MCF 10A (cell line): ENCODE measurements around the gene KRTAP10-3. TPM values are rescaled to one million over a fixed set of nuclear protein-coding genes. Genes with fewer than 3 reads are reported as not detected.

Experiments used
- BruUV-seq: library from RNA; stranded (reverse); fragments of 400-500 nt; replicated peaks from 2 replicates; lab custom pipeline; 2021; lab: Mats Ljungman, UMichigan
- CTCF ChIA-PET: fragments of 300-600 bp; sonication (Branson Sonifier 250); formaldehyde crosslinking; extraction: SDS; loops from one replicate; lab custom pipeline; 2021; ENCODE audit warnings: antibody characterized with exemption, inconsistent platforms; lab: Yijun Ruan, JAX
- POLR2A ChIA-PET: fragments of 300-600, 350-650 bp; sonication (Branson Sonifier 250); formaldehyde crosslinking; extraction: SDS; loops from one replicate; lab custom pipeline; 2020; ENCODE audit warnings: antibody characterized with exemption, inconsistent platforms; lab: Yijun Ruan, JAX
- DNase-seq: peaks from one replicate; pipeline ENCODE4 v3.0.0-alpha.2; 2018; ENCODE audit not compliant: unreplicated experiment
- H3K27ac Mint-ChIP-seq: one replicate; pipeline ENCODE4 v1.8.0; 2022; ENCODE audit warnings: mild to moderate bottlenecking, low read depth, mixed read lengths; ENCODE audit not compliant: unreplicated experiment
- H3K27me3 Mint-ChIP-seq: one replicate; pipeline ENCODE4 v1.8.0; 2022; ENCODE audit warnings: mixed read lengths; ENCODE audit not compliant: insufficient read depth, unreplicated experiment
- H3K36me3 Mint-ChIP-seq: one replicate; pipeline ENCODE4 v1.8.0; 2022; ENCODE audit warnings: mild to moderate bottlenecking, moderate library complexity, mixed read lengths; ENCODE audit not compliant: insufficient read depth, unreplicated experiment
- H3K4me1 Mint-ChIP-seq: one replicate; pipeline ENCODE4 v1.8.0; 2022; ENCODE audit warnings: mixed read lengths; ENCODE audit not compliant: insufficient read depth, unreplicated experiment
- H3K4me3 Mint-ChIP-seq: one replicate; pipeline ENCODE4 v1.8.0; 2022; ENCODE audit warnings: mild to moderate bottlenecking, moderate library complexity, mixed read lengths; ENCODE audit not compliant: unreplicated experiment
- H3K9me3 Mint-ChIP-seq: one replicate; pipeline ENCODE4 v1.8.0; 2022; ENCODE audit warnings: mixed read lengths; ENCODE audit not compliant: unreplicated experiment
- CTCF ChIP-seq: fragments of 200-600 bp; IDR thresholded peaks from one replicate; pipeline ENCODE4 v1.8.0; 2022; ENCODE audit warnings: antibody characterized with exemption, mild to moderate bottlenecking; ENCODE audit not compliant: unreplicated experiment
- intact Hi-C: fragments of 100-400 bp; cut with micrococcal nuclease; formaldehyde crosslinking; loops from 2 replicates; pipeline ENCODE4 v1.14.1; 2022
- total RNA-seq: library from RNA; stranded (reverse); gene quantifications from 2 replicates; pipeline ENCODE4 v1.2.3, GENCODE V29; 2022

Gene KRTAP10-3
- total RNA-seq, 1 experiment from 2014 or later: not detected

GRCh38 chr21:44517175-44517899 is 41.3 kb downstream of the KRTAP10-3 start:
- Mint-ChIP-seq H3K9me3 (no peaks in the 10 kb centered on the region), H3K4me1 (no peaks in the 10 kb centered on the region), H3K27ac (no peak overlapping the region), H3K27me3 (peaks cover 16% of the 10 kb centered on the region), H3K4me3 (no peak overlapping the region), H3K36me3 (no peaks in the 10 kb centered on the region)
- TF ChIP-seq CTCF: no peak
- CTCF ChIA-PET: interaction anchor here (0.6 to 1.0 kb wide), 2 partner anchors 191 to 276 kb away, joined by 3 read pairs; no protein-coding TSS in a partner anchor
- intact Hi-C loops: no loop called here
- no peak for DNase-seq
- no TSS peak for BruUV-seq
- POLR2A ChIA-PET: interaction anchor here (0.7 kb wide), 1 partner anchor 13 kb away, joined by 3 read pairs; no protein-coding TSS in a partner anchor

- Mint-ChIP-seq H3K27ac (no peak overlapping the region), H3K36me3 (no peaks in the 10 kb centered on the region), H3K4me3 (no peak overlapping the region), H3K4me1 (no peaks in the 10 kb centered on the region), H3K9me3 (no peaks in the 10 kb centered on the region), H3K27me3 (peaks cover 20% of the 10 kb centered on the region)
- ChIA-PET CTCF (interaction anchor here (1.0 to 1.2 kb wide), 2 partner anchors 226 to 277 kb away, joined by 3 read pairs; no protein-coding TSS in a partner anchor), POLR2A (no interaction called here)
- intact Hi-C loops: no loop called here
- no peak for DNase-seq
- no peak for TF ChIP-seq CTCF
- BruUV-seq: no TSS peak
Observed at GRCh38 chr21:44516828-44517174, 41.8 kb downstream of the KRTAP10-3 start.

GRCh38 chr21:44516342-44516741 is 42.3 kb downstream of the KRTAP10-3 start:
- Mint-ChIP-seq H3K27me3 (peaks cover 24% of the 10 kb centered on the region), H3K4me1 (no peaks in the 10 kb centered on the region), H3K9me3 (no peaks in the 10 kb centered on the region), H3K27ac (no peak overlapping the region), H3K36me3 (no peaks in the 10 kb centered on the region), H3K4me3 (no peak overlapping the region)
- ChIA-PET CTCF (interaction anchor here (1.0 to 1.2 kb wide), 2 partner anchors 226 to 277 kb away, joined by 3 read pairs; no protein-coding TSS in a partner anchor), POLR2A (interaction anchor here (0.7 kb wide), 1 partner anchor 16 kb away, joined by 3 read pairs; no protein-coding TSS in a partner anchor)
- no TSS peak for BruUV-seq
- no peak for DNase-seq
- intact Hi-C loops: no loop called here
- TF ChIP-seq CTCF: no peak

DNA sequence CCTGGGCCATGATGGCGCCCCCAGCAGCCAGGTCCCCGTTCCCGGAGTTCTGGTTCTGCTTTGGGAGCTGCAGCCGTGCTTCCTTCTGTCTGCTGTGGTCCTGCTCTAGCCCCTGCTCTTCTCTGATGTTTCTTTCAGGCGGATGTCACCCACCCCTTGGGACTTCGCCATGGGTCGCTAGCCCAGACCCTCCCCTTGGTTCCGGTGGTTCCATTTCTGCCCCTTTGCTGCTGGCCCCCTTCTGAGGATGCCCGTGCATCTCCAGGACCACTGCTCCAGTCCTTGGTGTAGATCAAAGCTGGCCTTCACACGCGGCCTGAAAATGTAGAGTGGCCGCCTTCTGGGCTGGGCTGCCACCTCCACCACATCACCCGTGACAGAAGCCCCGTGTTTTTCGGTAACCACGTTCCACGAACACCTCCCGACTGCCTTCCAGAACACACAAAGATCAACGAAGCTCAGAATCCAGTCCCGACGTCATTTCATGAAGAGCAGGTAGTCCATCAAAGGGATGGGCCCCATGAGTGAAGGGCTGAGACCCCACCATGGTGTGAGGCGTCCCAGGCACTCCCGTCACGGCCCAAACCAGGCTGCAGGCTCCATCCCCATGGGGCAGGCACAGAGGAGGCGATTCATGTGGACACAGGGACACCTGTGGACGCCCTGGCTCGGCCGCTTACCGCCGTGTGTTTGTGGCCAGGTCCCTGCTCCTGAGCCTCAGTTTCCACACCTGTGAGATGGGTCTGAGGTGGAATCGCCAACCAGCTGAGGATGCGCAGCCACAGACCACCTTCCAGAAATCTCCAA is 43.0 kb downstream of the KRTAP10-3 start:
- intact Hi-C loops: no loop called here
- BruUV-seq: no TSS peak
- no peak for TF ChIP-seq CTCF
- ChIA-PET CTCF (interaction anchor here (1.0 to 1.2 kb wide), 2 partner anchors 227 to 278 kb away, joined by 3 read pairs; no protein-coding TSS in a partner anchor), POLR2A (interaction anchor here (0.7 kb wide), 1 partner anchor 15 kb away, joined by 3 read pairs; no protein-coding TSS in a partner anchor)
- Mint-ChIP-seq H3K36me3 (no peaks in the 10 kb centered on the region), H3K4me3 (no peak overlapping the region), H3K9me3 (no peaks in the 10 kb centered on the region), H3K4me1 (no peaks in the 10 kb centered on the region), H3K27me3 (peaks cover 28% of the 10 kb centered on the region), H3K27ac (no peak overlapping the region)
- DNase-seq: no peak
